GM12865 (cell line): ENCODE data around the gene BCAS2.

Source experiments
- DNase-seq: peaks from one replicate; pipeline ENCODE4 v3.0.0; 2010; ENCODE audit warnings: low read depth
- H3K4me3 ChIP-seq: 2 replicates; pipeline ENCODE4 v1.5.1; 2011; ENCODE audit warnings: mild to moderate bottlenecking, low read depth, low read length, control low read depth
- CTCF ChIP-seq: IDR thresholded peaks from 2 replicates; pipeline ENCODE4 v1.5.1; 2011; ENCODE audit warnings: low read length, control low read depth, low read depth, inconsistent platforms; ENCODE audit not compliant: insufficient read depth; ENCODE audit errors: missing control alignments

BCAS2 gene

GRCh38 chr1:114609826-114610225 is 28.4 kb upstream of the BCAS2 start:
- TF ChIP-seq CTCF, result no peak
- no peak overlapping the region for H3K4me3 ChIP-seq
- no peak for DNase-seq

GRCh38 chr1:114609026-114609425 is 27.6 kb upstream of the BCAS2 start:
- no peak for TF ChIP-seq CTCF
- no peak overlapping the region for H3K4me3 ChIP-seq
- no peak for DNase-seq

- no peak for TF ChIP-seq CTCF
- H3K4me3 ChIP-seq, result no peak overlapping the region
- DNase-seq, result no peak
Measured at GRCh38 chr1:114607223-114607622, 25.8 kb upstream of the BCAS2 start.

GRCh38 chr1:114597949-114598348 is 16.5 kb upstream of the BCAS2 start:
- DNase-seq, result no peak
- no peak for TF ChIP-seq CTCF
- H3K4me3 ChIP-seq, result no peak overlapping the region

- TF ChIP-seq CTCF, result no peak
- no peak overlapping the region for H3K4me3 ChIP-seq
- no peak for DNase-seq
Measured at GRCh38 chr1:114595602-114596001, 14.2 kb upstream of the BCAS2 start.

- TF ChIP-seq CTCF, result no peak
- no peak overlapping the region for H3K4me3 ChIP-seq
- DNase-seq, result no peak
Measured at GRCh38 chr1:114594046-114594445, 12.6 kb upstream of the BCAS2 start.

- no peak for TF ChIP-seq CTCF
- DNase-seq, result no peak
- no peak overlapping the region for H3K4me3 ChIP-seq
Measured at GRCh38 chr1:114589122-114589521, 7.7 kb upstream of the BCAS2 start.
